GM19455 (cell line): ENCODE measurements around the gene GPR27.

Source experiments
- ATAC-seq: cut with Tn5 transposase; IDR thresholded peaks from one replicate; pipeline ENCODE4 v1.9.1; 2021; ENCODE audit not compliant: unreplicated experiment

The GPR27 gene, protein sequence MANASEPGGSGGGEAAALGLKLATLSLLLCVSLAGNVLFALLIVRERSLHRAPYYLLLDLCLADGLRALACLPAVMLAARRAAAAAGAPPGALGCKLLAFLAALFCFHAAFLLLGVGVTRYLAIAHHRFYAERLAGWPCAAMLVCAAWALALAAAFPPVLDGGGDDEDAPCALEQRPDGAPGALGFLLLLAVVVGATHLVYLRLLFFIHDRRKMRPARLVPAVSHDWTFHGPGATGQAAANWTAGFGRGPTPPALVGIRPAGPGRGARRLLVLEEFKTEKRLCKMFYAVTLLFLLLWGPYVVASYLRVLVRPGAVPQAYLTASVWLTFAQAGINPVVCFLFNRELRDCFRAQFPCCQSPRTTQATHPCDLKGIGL

DNA sequence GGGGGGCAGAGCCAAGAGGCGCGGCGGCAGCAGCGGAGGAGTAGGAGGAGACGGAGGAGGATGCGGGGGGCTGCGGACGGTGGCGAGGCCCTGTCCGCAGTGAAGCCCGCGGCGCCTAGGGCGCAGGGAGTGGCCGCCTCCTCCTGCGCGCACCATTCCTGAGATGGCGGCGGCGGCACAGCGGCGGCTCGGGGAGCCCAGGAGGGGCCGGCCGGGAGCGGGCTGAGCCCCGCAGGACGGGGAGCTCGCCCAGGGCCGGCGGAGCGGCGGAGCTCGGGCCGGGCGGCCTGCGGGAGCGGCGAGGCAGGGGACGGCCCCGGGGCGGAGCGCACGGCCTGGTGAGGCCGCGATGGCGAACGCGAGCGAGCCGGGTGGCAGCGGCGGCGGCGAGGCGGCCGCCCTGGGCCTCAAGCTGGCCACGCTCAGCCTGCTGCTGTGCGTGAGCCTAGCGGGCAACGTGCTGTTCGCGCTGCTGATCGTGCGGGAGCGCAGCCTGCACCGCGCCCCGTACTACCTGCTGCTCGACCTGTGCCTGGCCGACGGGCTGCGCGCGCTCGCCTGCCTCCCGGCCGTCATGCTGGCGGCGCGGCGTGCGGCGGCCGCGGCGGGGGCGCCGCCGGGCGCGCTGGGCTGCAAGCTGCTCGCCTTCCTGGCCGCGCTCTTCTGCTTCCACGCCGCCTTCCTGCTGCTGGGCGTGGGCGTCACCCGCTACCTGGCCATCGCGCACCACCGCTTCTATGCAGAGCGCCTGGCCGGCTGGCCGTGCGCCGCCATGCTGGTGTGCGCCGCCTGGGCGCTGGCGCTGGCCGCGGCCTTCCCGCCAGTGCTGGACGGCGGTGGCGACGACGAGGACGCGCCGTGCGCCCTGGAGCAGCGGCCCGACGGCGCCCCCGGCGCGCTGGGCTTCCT is at the start of gene GPR27:
Gene GPR27, plus strand, starts transcription at position 155 of the 909 bp plus-strand sequence. Its CDS starts 195 bp downstream, at position 350.
- ATAC-seq: no peak

DNA sequence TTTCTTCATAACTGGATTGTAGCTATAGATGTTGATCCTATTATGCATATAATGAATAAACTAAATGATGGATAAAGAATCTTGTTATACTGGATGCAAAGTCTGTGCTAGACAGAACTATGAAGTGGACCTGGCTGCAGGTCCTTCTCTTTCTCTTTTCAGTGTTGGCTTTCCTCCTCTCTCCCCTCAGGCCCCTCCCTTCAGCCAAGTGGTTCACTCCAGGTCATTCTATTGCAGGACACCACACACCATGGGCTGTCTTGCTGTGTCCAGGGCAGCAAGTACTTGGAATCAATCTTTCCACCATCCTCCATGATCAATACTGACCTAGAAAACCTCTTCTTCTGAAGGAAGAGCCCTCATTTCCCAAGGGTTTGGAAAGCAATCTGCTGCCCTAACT is 48.7 kb upstream of the GPR27 start:
- no peak for ATAC-seq

DNA sequence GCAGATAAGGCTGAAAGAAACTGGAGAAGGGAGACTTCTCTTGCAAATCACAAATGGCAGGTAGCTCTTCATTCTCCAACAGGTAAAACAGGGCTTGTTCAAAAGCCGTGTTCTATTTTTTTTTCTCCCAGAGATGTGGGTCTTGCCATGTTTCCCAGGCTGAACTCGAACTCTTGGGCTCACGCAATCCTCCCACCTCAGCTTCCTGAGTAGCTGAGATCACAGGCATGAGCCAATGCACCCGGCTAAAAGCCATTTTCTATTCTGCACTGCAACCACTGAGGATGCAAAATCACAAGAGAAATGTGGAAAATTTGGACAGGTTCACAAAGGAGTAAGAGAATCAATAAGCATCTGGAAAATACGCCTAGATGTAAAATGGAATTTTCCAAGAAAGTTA is 48.0 kb upstream of the GPR27 start:
- ATAC-seq: no peak

DNA sequence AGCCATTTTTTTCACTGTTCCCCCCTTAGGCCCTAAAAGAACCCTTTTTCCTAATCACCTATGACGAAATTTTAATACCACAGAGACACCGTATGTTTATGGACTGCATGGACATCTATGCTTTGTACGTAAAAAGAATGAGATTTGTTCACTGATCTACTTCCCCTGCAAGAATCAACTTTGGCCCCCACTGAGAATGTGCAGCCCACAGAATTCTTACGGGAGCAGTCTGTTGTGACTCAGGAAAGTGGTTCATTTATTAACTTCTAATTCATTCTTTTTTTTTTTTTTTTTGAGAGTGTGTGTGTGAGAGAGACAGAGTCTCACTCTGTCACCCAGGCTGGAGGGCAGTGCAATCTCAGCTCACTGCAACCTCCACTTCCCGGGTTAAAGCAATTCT is 46.1 kb upstream of the GPR27 start:
- no peak for ATAC-seq

DNA sequence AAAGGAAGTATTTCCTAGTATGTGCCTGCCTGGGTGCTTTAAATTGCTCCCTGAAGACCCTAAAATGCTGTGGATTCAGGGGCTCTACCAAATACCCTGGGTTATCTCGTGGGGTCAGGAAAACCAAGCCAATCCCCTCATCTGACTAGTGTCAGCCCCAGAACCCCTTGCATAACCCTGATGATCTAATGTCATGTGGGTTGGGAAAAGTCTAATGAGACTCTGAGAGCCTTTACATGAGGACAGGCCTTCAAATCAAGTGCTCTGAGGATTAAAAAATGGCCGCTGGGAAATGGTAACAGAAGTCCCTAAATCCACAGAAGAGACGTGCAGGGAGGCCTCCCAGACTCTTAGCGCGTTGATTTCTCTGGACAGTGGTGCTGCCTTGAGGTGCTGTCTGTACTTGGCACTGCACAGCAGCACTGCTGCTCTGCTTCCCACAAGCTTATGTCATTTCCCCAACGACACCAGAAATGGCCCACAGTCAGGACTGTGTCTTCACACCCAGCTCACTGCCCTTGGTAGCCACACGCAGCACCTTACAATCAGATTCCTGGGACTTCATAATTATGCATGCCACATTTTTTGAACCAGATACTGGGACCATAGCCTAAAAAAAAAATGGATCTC is 45.1 kb upstream of the GPR27 start:
- no peak for ATAC-seq

DNA sequence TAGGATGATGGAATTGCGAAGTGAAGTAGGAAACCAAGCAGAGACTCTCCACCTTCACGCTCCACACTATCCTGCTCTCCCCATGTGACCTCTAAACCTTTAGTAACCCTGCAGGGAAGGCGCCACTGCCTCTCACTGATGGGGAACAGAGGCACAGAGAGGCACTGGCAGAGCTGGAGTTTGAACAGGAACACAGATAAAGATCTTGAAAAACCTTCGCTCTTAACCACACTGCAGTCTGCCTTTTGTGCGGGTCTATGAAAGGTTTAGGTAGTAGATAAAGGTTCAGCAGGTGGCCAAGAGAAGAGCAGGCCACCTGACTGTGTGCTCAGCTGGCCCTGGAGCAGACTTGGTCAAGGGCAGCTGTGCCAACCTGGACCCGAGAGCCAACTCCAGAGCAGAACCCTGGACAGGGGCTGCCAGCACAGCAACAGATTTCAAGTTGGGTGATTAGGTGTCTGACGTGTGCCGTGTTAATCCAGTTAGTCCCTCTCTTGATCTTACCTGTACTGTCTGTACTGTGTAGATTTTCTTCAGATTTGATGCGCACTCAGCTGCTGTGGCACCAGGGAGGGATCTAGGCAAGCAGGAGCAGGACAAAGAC is 43.6 kb upstream of the GPR27 start:
- no peak for ATAC-seq

DNA sequence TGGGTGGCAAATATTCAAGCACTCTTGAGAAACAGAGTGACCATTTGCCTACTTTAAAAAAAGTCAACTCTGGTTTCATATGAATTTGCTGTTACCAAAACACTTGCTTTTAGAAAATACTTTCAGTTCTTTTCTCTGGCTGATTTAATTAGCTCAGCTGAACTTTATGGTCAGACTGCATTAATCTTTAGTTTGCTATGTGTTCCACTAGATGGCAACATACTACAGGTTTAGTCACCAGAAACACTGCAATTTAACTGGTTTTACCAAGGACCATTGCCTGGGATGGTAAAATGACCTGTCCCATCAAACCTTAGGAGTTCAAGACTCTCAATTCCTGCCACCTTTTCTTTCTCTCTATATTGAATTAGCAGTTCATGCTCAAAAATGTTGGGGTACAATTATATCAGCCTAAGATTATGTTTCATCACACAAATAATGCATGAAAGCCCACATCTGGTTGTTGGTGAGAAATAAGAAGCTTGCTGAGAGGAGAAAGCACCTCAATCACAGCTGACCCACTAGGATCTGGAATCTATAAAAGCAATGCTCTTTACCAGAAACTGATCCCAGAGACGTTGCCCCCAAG is 42.7 kb upstream of the GPR27 start:
- peak; percentile 73 for ATAC-seq

DNA sequence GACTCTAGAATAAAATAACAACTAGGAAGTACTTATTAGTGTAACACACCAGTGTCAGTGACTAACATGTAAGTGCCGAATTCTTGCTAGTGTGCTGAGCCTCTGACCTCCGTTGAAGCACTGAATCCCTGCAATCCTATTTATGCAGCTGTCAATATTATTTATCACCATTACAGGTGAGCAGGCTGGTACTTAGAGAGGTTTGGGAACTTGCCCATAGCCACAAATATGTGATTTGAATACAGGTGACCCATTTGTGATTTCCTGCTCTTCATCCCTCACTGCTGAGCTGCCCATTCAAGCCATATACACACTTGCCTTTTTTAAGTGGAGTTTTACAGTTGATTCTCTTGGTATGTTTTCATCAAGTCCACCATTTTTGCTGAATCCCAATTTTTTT is 40.6 kb upstream of the GPR27 start:
- ATAC-seq: no peak

DNA sequence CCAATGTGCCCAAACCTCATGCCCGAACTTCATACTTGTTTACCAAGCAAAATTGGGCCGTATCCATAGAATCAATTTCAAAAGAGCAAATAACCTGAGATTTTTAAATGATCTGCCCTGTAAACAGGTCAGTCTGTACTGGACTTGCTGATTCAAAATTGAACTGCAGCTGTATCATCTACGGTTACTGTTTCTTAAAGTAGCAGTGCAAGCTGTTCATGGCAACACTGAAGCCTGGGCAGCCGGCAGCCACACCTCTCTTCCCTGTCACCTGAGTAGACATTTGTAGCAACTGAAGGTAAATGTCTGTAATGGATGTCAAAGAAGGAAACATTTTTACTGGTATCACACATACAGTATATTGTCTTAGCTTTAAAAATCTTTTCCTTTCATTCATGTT is 39.1 kb upstream of the GPR27 start:
- ATAC-seq: no peak

DNA sequence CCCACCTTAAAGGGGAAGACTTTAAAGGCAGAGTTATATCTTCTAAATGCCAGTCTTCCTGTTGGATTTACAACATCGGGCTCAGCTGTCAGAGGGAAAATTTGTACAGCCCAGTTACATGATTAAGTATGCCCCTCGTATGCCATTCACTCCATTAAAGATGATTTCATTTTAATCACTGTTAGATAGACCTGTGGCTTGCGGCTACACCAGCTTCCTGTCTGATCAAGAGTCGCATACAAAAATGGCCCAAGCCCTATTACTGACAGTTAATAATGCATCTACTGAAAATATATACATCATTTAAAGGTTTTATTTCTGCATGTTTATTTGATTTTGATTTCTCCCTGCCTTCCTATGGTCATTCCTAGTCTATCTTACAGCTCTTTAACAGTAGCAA is 35.6 kb upstream of the GPR27 start:
- no peak for ATAC-seq

DNA sequence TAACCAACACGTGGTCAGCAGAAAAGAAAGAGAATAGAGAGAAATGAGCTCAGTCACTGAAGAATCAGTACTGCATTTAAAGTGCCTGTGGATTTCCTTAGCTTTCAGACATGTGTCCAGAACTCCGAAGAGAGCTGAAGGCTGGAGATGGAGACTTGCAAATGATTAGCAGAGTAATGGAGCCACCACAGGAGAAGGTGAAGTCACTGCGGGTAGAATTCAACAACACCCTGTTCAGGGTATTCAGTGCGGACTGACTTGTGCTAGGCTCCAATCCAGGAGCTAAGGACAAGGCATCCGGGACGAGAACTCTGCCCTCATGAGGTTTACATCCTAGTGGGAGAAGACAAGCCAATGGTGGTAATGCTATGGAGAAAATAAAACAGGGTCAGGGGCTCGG is 32.7 kb upstream of the GPR27 start:
- no peak for ATAC-seq

DNA sequence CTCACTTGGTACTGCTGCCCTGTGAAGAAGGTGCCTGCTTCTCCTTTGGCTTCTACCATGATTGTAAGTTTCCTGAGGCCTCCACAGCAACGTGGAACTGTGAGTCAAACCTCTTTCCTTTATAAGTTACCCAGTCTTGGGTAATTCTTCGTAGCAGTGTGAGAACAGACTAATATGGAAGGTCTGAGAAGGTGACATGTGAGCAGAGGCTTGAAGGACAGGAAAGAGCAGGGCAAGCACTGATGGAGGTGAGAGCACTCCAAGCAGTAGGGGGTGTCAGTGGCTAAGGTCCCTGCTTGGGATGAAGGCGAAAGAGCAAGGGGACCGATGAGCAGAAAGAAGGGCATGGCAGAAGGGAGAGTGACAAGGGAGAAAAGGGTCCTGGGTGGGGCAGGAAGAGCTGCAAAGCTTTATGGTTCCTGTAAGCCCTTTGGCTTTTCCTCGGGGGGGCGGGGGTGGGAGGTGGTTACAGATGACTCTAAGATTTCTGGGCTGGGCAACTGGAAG is 32.0 kb upstream of the GPR27 start:
- no peak for ATAC-seq

DNA sequence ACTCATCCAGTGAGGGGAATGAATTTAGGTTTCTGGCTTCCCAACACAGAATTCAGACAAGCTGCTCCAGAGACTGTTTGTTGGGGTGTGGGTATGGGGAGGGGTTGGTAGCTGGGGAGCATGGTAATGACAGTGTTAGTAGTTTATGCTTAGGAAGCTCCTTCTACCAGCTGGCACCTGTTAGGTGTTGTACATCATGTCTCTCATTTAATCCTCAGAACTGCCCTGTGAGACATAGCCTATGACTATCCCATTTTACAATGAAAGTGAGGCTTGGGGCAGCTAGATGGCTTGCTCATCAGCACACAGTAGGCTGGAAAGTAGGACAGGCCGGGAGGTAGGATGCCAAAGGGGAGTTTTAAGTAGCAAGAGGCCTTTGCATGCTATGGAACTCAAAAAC is 31.0 kb upstream of the GPR27 start:
- no peak for ATAC-seq

DNA sequence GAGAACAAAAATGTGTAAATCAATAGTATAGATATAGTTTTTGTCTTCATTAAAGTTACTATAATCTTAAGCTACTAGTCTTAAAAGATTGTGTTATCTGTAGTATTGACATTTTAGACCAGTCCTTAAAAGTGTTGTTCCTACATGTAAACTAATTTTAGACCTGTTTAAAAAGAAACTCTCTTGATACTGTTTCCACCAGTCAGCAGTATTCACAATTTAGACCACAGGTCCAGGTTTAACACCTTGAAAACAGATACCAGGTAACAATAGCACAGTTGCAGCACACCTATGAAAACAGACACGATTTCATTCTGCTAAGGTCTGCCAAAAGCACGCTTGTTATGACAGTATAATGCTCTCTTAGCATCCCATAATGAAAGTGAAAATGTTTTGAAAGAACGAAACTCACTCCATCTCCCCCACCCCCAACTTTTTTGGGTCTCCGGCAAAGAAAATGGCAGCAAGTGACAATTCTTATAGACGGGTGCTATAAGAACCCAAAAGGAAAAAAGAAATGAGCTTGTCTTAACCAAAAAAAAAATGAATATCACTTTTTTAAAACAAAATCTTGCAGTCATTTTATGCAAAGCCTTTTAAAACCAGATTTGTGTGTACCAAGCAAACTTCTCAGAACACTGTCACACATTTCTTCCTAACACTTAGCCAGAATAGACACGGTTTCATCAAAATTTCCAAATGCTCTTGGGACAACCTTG is 30.0 kb upstream of the GPR27 start:
- no peak for ATAC-seq

DNA sequence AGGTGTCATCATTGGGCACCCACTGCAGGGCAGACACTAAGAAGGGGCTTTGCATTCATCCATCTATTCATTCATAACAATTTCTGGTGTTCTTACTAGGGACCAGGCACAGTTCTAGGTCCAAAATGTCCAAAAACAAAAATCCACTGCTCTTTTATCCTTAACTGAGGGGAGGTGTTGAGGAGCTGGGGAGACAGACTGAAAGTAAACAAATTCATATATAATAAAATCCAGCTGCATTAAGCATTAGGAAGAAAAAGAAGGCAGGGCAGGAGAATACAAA is 29.5 kb upstream of the GPR27 start:
- ATAC-seq: no peak

DNA sequence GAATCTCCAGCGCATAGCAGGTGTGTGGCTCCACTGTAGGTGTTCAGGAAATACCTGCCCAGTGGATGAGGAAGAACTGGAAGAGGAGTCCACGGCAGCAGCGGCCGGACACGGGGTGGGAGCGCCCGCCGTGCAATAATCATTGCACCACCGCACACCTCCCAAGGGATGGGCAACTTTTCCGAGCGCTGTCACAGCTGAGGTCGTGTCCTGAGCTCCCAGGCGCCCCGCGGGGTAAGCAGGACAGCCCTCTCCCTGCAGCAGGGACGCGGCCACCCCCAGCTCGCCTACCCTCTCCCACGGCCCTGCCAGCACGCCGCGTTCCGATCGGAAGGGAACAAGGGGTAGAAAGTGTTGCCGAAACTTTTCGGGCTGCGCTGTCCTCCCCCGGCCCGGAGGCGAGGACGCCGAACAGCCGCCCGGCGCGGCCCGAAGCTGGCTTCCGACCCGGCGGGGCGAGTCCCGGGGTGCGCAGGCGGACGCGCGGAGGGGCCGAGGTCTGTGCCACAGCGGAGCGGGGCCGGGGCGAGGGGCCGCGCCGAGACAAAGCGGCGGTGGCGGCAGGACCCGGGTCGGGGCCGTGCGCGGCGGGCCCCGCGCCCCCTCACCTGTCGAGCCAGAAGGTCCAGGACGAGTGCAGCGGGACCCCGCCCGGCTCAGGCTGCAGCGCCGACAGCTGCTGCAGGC is 28.9 kb upstream of the GPR27 start:
- peak; percentile 49 for ATAC-seq

DNA sequence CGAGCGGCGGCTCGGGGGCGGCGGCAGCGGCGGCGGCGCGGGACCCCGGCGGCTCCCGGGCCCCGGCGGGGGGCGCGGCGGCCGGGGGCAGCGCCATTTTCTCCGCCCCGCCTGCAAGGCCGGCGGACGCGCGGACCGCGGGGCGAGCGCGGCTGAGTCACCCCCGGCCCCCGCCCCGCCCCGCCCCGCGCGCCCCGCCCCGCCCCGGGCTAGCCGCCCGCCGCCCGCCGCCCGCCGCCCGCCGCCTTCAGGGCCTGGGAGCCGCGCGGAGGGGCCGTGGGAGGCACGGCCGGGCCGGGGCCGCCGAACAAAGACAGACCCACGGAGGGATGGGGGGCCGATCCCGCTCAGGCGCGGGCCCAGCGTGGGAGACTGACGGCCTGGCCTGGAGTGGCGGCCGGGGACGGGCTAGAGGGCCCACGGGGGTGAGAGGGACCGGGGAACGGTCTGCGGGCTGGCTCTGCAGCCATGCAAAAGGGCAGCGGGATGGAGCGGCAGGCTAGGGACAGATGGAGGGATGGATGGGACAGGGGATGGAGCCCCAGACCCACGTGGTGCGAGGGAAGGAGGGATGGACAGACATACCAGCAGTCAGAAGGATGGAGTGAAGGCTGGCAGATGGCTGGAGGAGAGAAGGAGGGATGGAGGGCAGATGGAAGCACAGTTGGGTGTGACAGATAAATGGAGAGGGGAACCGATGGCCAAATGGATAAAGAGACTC is 28.2 kb upstream of the GPR27 start, which contains the start of gene EIF4E3:
Gene EIF4E3, minus strand, starts transcription at position 132 of the 721 bp plus-strand sequence. Its CDS starts 35 bp downstream, at position 97.
- ATAC-seq: peak; percentile 53

DNA sequence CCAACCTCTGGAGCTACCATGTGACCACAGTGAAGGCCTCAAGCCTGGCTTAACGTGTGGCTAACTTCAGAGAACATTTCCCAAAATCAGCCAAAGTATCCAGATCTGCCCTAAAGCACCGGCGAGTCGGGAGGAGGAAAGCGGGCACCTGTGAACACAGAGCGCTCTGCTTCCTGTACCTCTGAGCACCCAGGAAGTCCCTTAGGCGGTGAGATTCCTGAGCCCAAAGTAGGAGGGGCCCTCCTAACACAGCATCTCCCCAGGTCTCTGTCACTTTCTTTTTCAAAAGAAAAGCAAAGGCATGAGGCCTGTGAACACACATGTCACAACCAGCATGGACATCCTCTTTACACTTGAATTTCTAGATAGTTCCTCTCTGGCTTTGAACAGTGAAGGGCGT is 27.5 kb upstream of the GPR27 start:
- ATAC-seq: no peak
